A549 (cell line): ENCODE results near the gene WTAP. TPM values are rescaled to one million over a fixed set of nuclear protein-coding genes. Genes with fewer than 3 reads are reported as not detected.
"Not testable (repeated sequence)": the region's sequence is repeated elsewhere in the genome, so short reads cannot be mapped to it uniquely, and the experiment has no call there.

Source experiments
- ATAC-seq, 2 experiments: fragments of 200-7000 bp in 1 of 2; fragments of >200 bp in 1 of 2; cut with Nextera tagmentation in 1 of 2; cut with Tn5 transposase in 1 of 2; 3 replicates each; pipeline versions ENCODE4 v1.8.0 to v1.9.1; 2018 to 2020; ENCODE audit warnings: mild to moderate bottlenecking in 1 of 2, moderate library complexity in 1 of 2
- CTCF ChIA-PET: fragments of 300-600 bp; sonication (Branson Sonifier 250); formaldehyde crosslinking; extraction: SDS; loops from one replicate; lab custom pipeline; 2021; ENCODE audit warnings: antibody characterized with exemption, inconsistent platforms; lab: Yijun Ruan, JAX
- POLR2A ChIA-PET: fragments of 350-600 bp; formaldehyde crosslinking; extraction: SDS; loops from one replicate; lab custom pipeline; 2021; ENCODE audit warnings: antibody characterized with exemption, inconsistent platforms; lab: Yijun Ruan, JAX
- DNase-seq, 2 experiments: peaks; one replicate each; pipeline versions ENCODE4 v3.0.0 to v3.0.0-alpha.2; 2011 to 2016; ENCODE audit warnings: low read depth in 1 of 2, low spot score in 1 of 2
- FAIRE-seq: peaks from 2 replicates; lab custom pipeline; 2011; peaks lifted over from hg19 to GRCh38; lab: Jason Lieb, UNC
- H3K27ac ChIP-seq, 2 experiments: fragments of >200 bp; sonication (Bioruptor Twin); formaldehyde crosslinking; 3 replicates each; pipeline ENCODE4 v1.5.1; 2016 to 2017
- H3K4me1 ChIP-seq: fragments of >200 bp; sonication (Bioruptor Twin); formaldehyde crosslinking; 3 replicates; pipeline ENCODE4 v1.6.1; 2016
- H3K4me2 ChIP-seq: fragments of >200 bp; sonication (Bioruptor Twin); formaldehyde crosslinking; 3 replicates; pipeline ENCODE4 v1.6.1; 2016
- H3K4me3 ChIP-seq: fragments of >200 bp; sonication (Bioruptor Twin); formaldehyde crosslinking; 3 replicates; pipeline ENCODE4 v1.5.1; 2016
- H3K9me3 ChIP-seq: fragments of >200 bp; sonication (Bioruptor Twin); formaldehyde crosslinking; 3 replicates; pipeline ENCODE4 v1.6.1; 2016
- BHLHE40 ChIP-seq: IDR thresholded peaks from 2 replicates; pipeline ENCODE4 v1.6.1; 2012; ENCODE audit warnings: low read depth, low read length, inconsistent platforms
- CBX2 ChIP-seq: fragments of 200-600 bp; sonication (generic); IDR thresholded peaks from 2 replicates; pipeline ENCODE4 v1.6.1; 2016; ENCODE audit warnings: low read depth, mild to moderate bottlenecking, borderline replicate concordance
- CBX8 ChIP-seq: fragments of 200-600 bp; sonication (generic); IDR thresholded peaks from 2 replicates; pipeline ENCODE4 v1.6.1; 2016
- EHF ChIP-seq: fragments of 250-450 bp; sonication (Bioruptor Pico); IDR thresholded peaks from 2 replicates; pipeline ENCODE4 v1.5.0; 2020; ENCODE audit warnings: mild to moderate bottlenecking
- ESRRA ChIP-seq: fragments of 150-350 bp; IDR thresholded peaks from 2 replicates; pipeline ENCODE4 v1.6.1; 2014; ENCODE audit warnings: mild to moderate bottlenecking, low read length, borderline replicate concordance
- HDAC2 ChIP-seq: fragments of 200-600 bp; sonication (generic); IDR thresholded peaks from 2 replicates; pipeline ENCODE4 v1.6.1; 2016
- HEYL ChIP-seq: fragments of 250-450 bp; sonication (Bioruptor Pico); IDR thresholded peaks from 2 replicates; pipeline ENCODE4 v1.8.0; 2021; ENCODE audit warnings: mild to moderate bottlenecking, moderate library complexity
- HOXB13 ChIP-seq: fragments of 250-450 bp; sonication (Bioruptor Pico); IDR thresholded peaks from 2 replicates; pipeline ENCODE4 v1.5.0; 2020; ENCODE audit warnings: low read depth, mild to moderate bottlenecking, moderate library complexity
- JUNB ChIP-seq: fragments of >200 bp; sonication (Bioruptor Twin); formaldehyde crosslinking; IDR thresholded peaks from 2 replicates; pipeline ENCODE4 v1.6.1; 2016
- KDM5A ChIP-seq: fragments of 200-600 bp; sonication (generic); IDR thresholded peaks from 2 replicates; pipeline ENCODE4 v1.6.1; 2016; ENCODE audit warnings: antibody characterized with exemption, mild to moderate bottlenecking
- MAFK ChIP-seq: fragments of 450-650 bp; IDR thresholded peaks from 2 replicates; pipeline ENCODE4 v1.6.1; 2014; ENCODE audit not compliant: partially characterized antibody
- MAZ ChIP-seq: fragments of 150-350 bp; IDR thresholded peaks from 2 replicates; pipeline ENCODE4 v1.6.1; 2014; ENCODE audit warnings: antibody characterized with exemption, low read depth, low read length, borderline replicate concordance
- NFE2L2 ChIP-seq: fragments of 150-350 bp; conservative IDR thresholded peaks from 2 replicates; pipeline ENCODE4 v1.6.1; 2014; ENCODE audit warnings: low read length
- NR3C1 ChIP-seq: fragments of >200 bp; sonication (Bioruptor Twin); formaldehyde crosslinking; IDR thresholded peaks from 3 replicates; pipeline ENCODE4 v1.6.1; 2017
- POLR2AphosphoS2 ChIP-seq: conservative IDR thresholded peaks from 2 replicates; pipeline ENCODE4 v1.6.1; 2012; ENCODE audit warnings: low read length, improper control_type of control experiment, inconsistent platforms
- RAD21 ChIP-seq, 2 experiments: fragments of >200 bp in 1 of 2; sonication (Bioruptor Twin) in 1 of 2; formaldehyde crosslinking in 1 of 2; IDR thresholded peaks in 1 of 2; conservative IDR thresholded peaks in 1 of 2; 2 replicates in 1 of 2; 3 replicates in 1 of 2; pipeline ENCODE4 v1.6.1; 2012 to 2018; ENCODE audit warnings: inconsistent platforms in 1 of 2
- RARB ChIP-seq: fragments of 250-450 bp; sonication (Bioruptor Pico); IDR thresholded peaks from 2 replicates; pipeline ENCODE4 v1.8.0; 2021; ENCODE audit warnings: mild to moderate bottlenecking, moderate library complexity
- RFX5 ChIP-seq: fragments of 450-650 bp; IDR thresholded peaks from 2 replicates; pipeline ENCODE4 v1.7.1; 2014; ENCODE audit warnings: antibody characterized with exemption, mild to moderate bottlenecking, moderate library complexity
- SMC3 ChIP-seq: fragments of >200 bp; sonication (Bioruptor Twin); formaldehyde crosslinking; IDR thresholded peaks from 3 replicates; pipeline ENCODE4 v1.6.1; 2018; ENCODE audit warnings: inconsistent platforms
- SREBF2 ChIP-seq: fragments of 450-650 bp; IDR thresholded peaks from 2 replicates; pipeline ENCODE4 v1.6.1; 2014; ENCODE audit warnings: mild to moderate bottlenecking, moderate library complexity
- TFCP2L1 ChIP-seq: fragments of 250-450 bp; sonication (Bioruptor Pico); IDR thresholded peaks from 2 replicates; pipeline ENCODE4 v1.5.0; 2021; ENCODE audit warnings: mild to moderate bottlenecking
- ZFP36 ChIP-seq: fragments of 450-650 bp; IDR thresholded peaks from 2 replicates; pipeline ENCODE4 v1.6.1; 2014; ENCODE audit warnings: borderline replicate concordance; ENCODE audit not compliant: partially characterized antibody
- ZNF302 ChIP-seq: fragments of 250-450 bp; sonication (Bioruptor Pico); IDR thresholded peaks from 2 replicates; pipeline ENCODE4 v1.9.0; 2021; ENCODE audit warnings: inconsistent platforms, mild to moderate bottlenecking, moderate library complexity
- ZSCAN20 ChIP-seq: fragments of 250-450 bp; sonication (Bioruptor Pico); IDR thresholded peaks from 2 replicates; pipeline ENCODE4 v1.8.0; 2022; ENCODE audit warnings: mild to moderate bottlenecking, moderate library complexity
- WGBS: methylation state at CpG from one replicate; pipeline ENCODE4 v1.1.6; 2017; ENCODE audit errors: missing lambda C conversion rate; 5-methylcytosine and 5-hydroxymethylcytosine counted together
- polyA plus RNA-seq, 4 experiments: library from polyadenylated mRNA; depleted of rRNA in 3 of 4; stranded (reverse); fragments of >200 nt; fragmentation: RNase III in 1 of 4; extraction: RNeasy Plus Mini Kit Qiagen cat#74134 plus additional on column Dnase treatment in 1 of 4; gene quantifications; 2 replicates in 3 of 4; 3 replicates in 1 of 4; pipeline ENCODE4 v1.2.3, GENCODE V29; 2011 to 2017
- TF ChIP-seq, protein P1 (sequence below): IDR thresholded peaks from 2 replicates; pipeline ENCODE4 v1.6.1; 2012; ENCODE audit warnings: low read depth, borderline replicate concordance
- TF ChIP-seq, protein P2 (sequence below): fragments of >200 bp; sonication (Bioruptor Twin); formaldehyde crosslinking; IDR thresholded peaks from 2 replicates; pipeline ENCODE4 v1.6.1; 2016
- TF ChIP-seq, protein P3 (sequence below): IDR thresholded peaks from 2 replicates; pipeline ENCODE4 v1.6.1; 2012

Gene WTAP
- polyA plus RNA-seq, 2 of the 4 experiments (the other 2 are of a cell fraction) = 42.4 to 53.2 TPM

- Histone ChIP-seq H3K4me3 (no peak overlapping the region), H3K9me3 (no peaks in the 10 kb centered on the region), H3K4me1 (peaks cover 12% of the 10 kb centered on the region; the same call in 2 of the 3 replicates), H3K4me2 (no peak overlapping the region), H3K27ac (no peak overlapping the region)
- TF ChIP-seq, protein P1, sequence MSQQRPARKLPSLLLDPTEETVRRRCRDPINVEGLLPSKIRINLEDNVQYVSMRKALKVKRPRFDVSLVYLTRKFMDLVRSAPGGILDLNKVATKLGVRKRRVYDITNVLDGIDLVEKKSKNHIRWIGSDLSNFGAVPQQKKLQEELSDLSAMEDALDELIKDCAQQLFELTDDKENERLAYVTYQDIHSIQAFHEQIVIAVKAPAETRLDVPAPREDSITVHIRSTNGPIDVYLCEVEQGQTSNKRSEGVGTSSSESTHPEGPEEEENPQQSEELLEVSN = no peak
- TF ChIP-seq TFCP2L1 (no peak), ZNF302 (CRISPR knock-in tag) (no peak), NFE2L2 (no peak), MAZ (no peak), POLR2AphosphoS2 (no peak), CBX2 (no peak), EHF (no peak), RAD21 (conservative IDR thresholded peaks at IDR 0.05 in 1 of 2, IDR thresholded peaks at IDR 0.05 in 1 of 2) (no peak), ZSCAN20 (CRISPR knock-in tag) (no peak), ZFP36 (no peak), ESRRA (no peak), SREBF2 (no peak), HEYL (CRISPR knock-in tag) (no peak), RARB (CRISPR knock-in tag) (no peak), NR3C1 (no peak), MAFK (no peak), KDM5A (no peak), HOXB13 (CRISPR knock-in tag) (no peak)
- TF ChIP-seq, protein P2, sequence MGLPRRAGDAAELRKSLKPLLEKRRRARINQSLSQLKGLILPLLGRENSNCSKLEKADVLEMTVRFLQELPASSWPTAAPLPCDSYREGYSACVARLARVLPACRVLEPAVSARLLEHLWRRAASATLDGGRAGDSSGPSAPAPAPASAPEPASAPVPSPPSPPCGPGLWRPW = no peak
- ChIA-PET POLR2A (interaction anchor here (0.6 kb wide), 1 partner anchor 39 kb away, joined by 6 read pairs; no protein-coding TSS in a partner anchor), CTCF (interaction anchor here (0.9 to 5.1 kb wide), 4 partner anchors 34 to 254 kb away, joined by 3 to 29 read pairs (median 3); no protein-coding TSS in a partner anchor)
- ATAC-seq (no peak), FAIRE-seq (no peak), DNase-seq (no peak)
- WGBS = 88% methylated on average over 5 of the region's 5 CpGs
Observed at GRCh38 chr6:159688266-159688905, 38.9 kb upstream of the WTAP start.

- 94% methylated on average over 5 of the region's 6 CpGs for WGBS
- Histone ChIP-seq H3K9me3 (no peaks in the 10 kb centered on the region), H3K4me1 (peaks cover 15% of the 10 kb centered on the region), H3K4me2 (no peak overlapping the region), H3K4me3 (no peak overlapping the region), H3K27ac (no peak overlapping the region)
- FAIRE-seq (no peak), ATAC-seq (no peak), DNase-seq (no peak)
- TF ChIP-seq, protein P1 = no peak
- TF ChIP-seq BHLHE40 = no peak
- TF ChIP-seq CBX8 = no peak
- TF ChIP-seq SMC3 = no peak
- no peak for TF ChIP-seq JUNB
- TF ChIP-seq NR3C1 = no peak
- TF ChIP-seq, protein P3, sequence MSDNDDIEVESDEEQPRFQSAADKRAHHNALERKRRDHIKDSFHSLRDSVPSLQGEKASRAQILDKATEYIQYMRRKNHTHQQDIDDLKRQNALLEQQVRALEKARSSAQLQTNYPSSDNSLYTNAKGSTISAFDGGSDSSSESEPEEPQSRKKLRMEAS = no peak
- no peak for TF ChIP-seq ESRRA
- TF ChIP-seq HDAC2 = no peak
- TF ChIP-seq RFX5 = no peak
- POLR2A ChIA-PET = no interaction called here
- CTCF ChIA-PET = interaction anchor here (0.9 to 5.1 kb wide), 6 partner anchors 31 to 514 kb away, joined by 3 to 29 read pairs (median 3); no protein-coding TSS in a partner anchor
Observed at GRCh38 chr6:159689001-159689400, 38.3 kb upstream of the WTAP start.

DNA sequence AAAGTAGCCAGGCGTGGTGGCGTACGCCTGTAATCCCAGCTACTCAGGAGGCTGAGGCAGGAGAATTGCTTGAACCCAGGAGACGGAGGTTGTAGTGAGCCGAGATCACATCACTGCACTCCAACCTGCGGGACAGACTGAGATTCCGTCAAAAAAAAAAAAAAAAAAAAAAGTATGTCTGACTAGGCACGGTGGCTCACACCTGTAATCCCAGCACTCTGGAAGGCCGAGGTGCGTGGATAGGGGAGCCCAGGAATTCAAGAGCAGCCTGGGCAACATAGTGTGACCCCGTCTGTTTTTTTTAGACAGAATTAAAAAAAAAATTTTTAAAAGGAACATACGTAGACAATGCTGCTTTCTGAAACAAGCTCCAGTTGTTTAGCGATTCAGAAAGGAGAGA is 37.2 kb upstream of the WTAP start:
- DNase-seq, H3K27ac ChIP-seq, H3K4me3 ChIP-seq, ATAC-seq, H3K9me3 ChIP-seq, FAIRE-seq, POLR2A ChIA-PET: not testable (repeated sequence)
- CTCF ChIA-PET = interaction anchor here (1.0 to 5.1 kb wide), 4 partner anchors 8 to 515 kb away, joined by 4 to 29 read pairs (median 14); no protein-coding TSS in a partner anchor
- WGBS = 91% methylated on average over 13 of the region's 13 CpGs
- Histone ChIP-seq H3K4me1 (peaks cover 20% of the 10 kb centered on the region), H3K4me2 (peak overlapping the region; percentile 97; the same call in 1 of the 3 replicates)
